Subcutaneous adipose tissue (tissue), 4 donors: ENCODE data around the gene ROR1. TPM values are rescaled to one million over a fixed set of nuclear protein-coding genes. Genes with fewer than 3 reads are reported as not detected.

Experiments used
- CTCF ChIP-seq: fragments of 450-650 bp; IDR thresholded peaks from one replicate; pipeline ENCODE4 v1.5.1; 2016; ENCODE audit warnings: low read depth, mild to moderate bottlenecking, control low read depth, antibody characterized with exemption, moderate library complexity
- total RNA-seq, 4 donors: library from RNA; depleted of rRNA; stranded (reverse); fragments of >200 nt; gene quantifications; one replicate each; pipeline ENCODE4 v1.1.0, GENCODE V29; 2016

The ROR1 gene
- total RNA-seq, 4 donors from 2014 or later: 5.8 to 10.2 (median 8.6) TPM

- TF ChIP-seq CTCF: no peak
Observed at GRCh38 chr1:63758791-63759190, 15.0 kb upstream of the ROR1 start.

DNA sequence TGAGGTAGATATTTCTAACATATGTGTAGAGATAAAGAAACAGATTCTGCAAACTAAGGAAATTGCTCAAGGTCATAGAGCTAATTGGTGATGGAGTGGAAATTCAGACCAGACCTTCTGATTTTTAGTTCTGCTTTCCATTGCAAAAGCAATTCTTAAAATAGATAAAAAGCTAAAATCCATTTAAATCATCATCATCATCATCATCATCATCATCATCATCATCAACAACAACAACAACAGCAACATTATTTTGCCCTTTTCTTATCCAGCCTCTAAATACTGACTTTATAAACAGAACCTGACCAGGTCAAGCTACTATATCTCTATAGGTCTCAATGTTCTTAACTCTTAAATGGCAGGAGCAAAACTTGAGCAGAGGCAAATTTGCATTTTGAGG is 14.0 kb upstream of the ROR1 start:
- no peak for TF ChIP-seq CTCF

- TF ChIP-seq CTCF: no peak
Observed at GRCh38 chr1:63770381-63770780, 3.4 kb upstream of the ROR1 start.

DNA sequence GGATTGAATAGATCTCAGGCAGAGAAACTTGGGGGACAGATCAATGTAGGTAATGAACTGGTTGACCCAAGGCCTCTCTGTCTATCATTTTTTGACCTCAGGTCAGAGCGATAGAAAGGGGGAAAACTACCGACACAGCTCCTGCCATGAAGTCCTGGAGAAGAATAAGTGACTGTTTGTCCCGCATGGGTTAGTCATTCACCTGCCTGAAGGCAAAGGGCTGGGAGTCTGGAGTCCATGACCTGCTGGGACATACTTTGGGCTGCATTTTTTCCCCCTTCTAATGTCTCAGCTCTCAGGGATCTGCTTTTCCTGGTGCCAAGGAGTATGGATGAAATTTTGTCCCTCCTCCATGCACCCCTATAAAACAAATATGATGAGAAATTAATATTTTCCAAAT is 1.6 kb upstream of the ROR1 start:
- TF ChIP-seq CTCF: no peak

DNA sequence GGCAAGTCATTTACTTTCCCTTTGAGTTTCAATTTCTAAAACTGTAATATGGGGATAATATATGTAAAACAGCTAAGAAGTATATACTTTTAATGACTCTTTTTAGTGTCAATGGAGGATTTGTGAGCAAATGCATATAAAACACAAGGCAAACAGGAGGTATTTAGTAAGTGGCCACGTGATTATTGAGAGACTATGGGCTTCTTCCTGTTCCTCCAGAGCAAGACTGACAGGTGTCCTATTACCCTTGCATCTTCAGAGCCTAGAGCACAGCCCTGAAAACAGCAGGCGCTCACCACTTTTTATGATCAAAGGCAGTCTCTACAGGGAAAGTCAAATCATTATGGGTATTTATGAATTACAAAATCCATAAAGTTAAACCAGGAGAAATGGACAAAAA is 941 bp upstream of the ROR1 start:
- no peak for TF ChIP-seq CTCF

GRCh38 chr1:63773496-63773814 is 362 bp upstream of the ROR1 start:
- no peak for TF ChIP-seq CTCF

DNA sequence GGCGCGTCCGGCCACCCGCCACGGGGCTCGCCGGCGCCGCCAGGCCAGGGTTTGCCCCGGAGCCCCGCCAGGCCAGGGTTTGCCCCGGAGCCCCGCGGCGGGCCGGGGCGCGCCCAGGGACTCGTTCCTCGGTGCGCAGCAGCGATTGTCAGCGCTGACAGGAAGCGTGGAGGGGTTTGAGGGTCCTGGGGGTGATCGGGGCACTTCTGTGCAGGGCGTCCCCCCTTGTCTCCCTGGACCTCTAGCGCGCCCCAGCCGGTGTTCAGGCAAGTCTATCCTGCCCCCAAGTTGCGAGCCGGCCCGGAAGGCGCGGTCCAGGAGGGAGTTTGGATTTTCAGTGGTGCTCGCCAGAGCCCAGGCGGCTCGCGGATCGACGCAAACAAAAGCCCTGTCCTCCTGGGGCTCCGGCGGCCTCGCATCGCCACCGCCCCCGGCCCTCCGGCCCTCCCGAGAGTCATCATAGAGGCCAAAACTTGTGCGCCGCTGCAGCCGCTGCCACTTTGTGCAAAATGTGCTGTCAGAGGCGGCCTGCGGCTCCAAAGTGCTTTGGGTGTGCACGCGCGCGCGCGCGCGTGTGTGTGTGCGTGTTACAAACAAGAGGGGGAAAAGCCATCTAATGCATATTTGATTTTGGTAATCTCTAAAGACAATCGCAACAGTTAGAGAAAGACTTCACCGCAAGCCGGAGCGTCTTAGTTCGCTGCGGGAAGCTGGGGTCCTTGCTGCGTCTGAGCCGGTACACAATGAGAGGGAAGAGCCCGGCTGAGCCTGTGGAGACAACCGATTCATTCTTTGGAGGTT is 1.0 kb downstream of the ROR1 start:
- no peak for TF ChIP-seq CTCF
